ENCODE data around the gene LFNG. TPM values are rescaled to one million over a fixed set of nuclear protein-coding genes. Genes with fewer than 3 reads are reported as not detected.

LFNG gene
- total and polyA plus RNA-seq, 9 of the 15 experiments (the other 6 are each of a cell fraction or from before 2014, with no cell fraction given) = 0.03 to 0.89 (median 0.25) TPM; not detected in 1

- TF ChIP-seq ZNF12 (CRISPR knock-in tag; IDR thresholded peaks at IDR 0.05) (0 out of 2 replicates have a peak, but pooled peaks have one; percentile 41), STAG1 (CRISPR knock-in tag; IDR thresholded peaks at IDR 0.05; ENCODE audit: borderline replicate concordance) (peak; percentile 87; the same call in 1 of the 2 replicates), CTBP1 (IDR thresholded peaks at IDR 0.05; ENCODE audit: borderline replicate concordance) (peak; percentile 51; the same call in 1 of the 2 replicates), MAZ (CRISPR knock-in tag; conservative IDR thresholded peaks at IDR 0.05 in 1 of 2, IDR thresholded peaks at IDR 0.05 in 1 of 2) (peak in 1 of 2 experiments; percentile 52; a peak in 1 of 4 replicates), XRCC5 (IDR thresholded peaks at IDR 0.05; ENCODE audit: low read depth, low read length) (peak; percentile 25; the same call in 1 of the 2 replicates), CBX8 (IDR thresholded peaks at IDR 0.05; ENCODE audit: borderline replicate concordance, extremely low read depth, low read depth, low read length, poor library complexity, severe bottlenecking) (no peak), VEZF1 (CRISPR knock-in tag; IDR thresholded peaks at IDR 0.05) (peak; percentile 17; the same call in 1 of the 2 replicates), MAX (CRISPR knock-in tag; IDR thresholded peaks at IDR 0.05) (peak; percentile 48), ZBTB34 (CRISPR knock-in tag; IDR thresholded peaks at IDR 0.05) (no peak), FOXK2 (conservative IDR thresholded peaks at IDR 0.05 in 1 of 2, IDR thresholded peaks at IDR 0.05 in 1 of 2; ENCODE audit: low read depth in 2 of 2) (no peak), RFX7 (CRISPR knock-in tag; IDR thresholded peaks at IDR 0.05) (no peak)
Measured at GRCh38 chr7:2477447-2478398, 41.9 kb upstream of the LFNG start (continued).
